GM10248 (cell line): Measurements from ENCODE around the gene FZD7.

Experiments
- CTCF ChIA-PET: fragments of 300-600 bp; sonication (Branson Sonifier 250); formaldehyde crosslinking; extraction: SDS; loops from one replicate; lab custom pipeline; 2021; ENCODE audit warnings: antibody characterized with exemption; lab: Yijun Ruan, JAX
- POLR2A ChIA-PET: fragments of 350-650 bp; sonication (Branson Sonifier 250); formaldehyde crosslinking; extraction: SDS; loops from one replicate; lab custom pipeline; 2020; ENCODE audit warnings: antibody characterized with exemption; lab: Yijun Ruan, JAX
- DNase-seq: peaks from one replicate; pipeline ENCODE4 v3.0.0; 2012; ENCODE audit errors: extremely low spot score
- TF ChIP-seq, protein P1 (sequence below): IDR thresholded peaks from 2 replicates; pipeline ENCODE4 v1.5.1; 2012; ENCODE audit warnings: mild to moderate bottlenecking, low read depth; ENCODE audit errors: extremely low read depth, missing control alignments, control extremely low read depth

Gene FZD7

DNA sequence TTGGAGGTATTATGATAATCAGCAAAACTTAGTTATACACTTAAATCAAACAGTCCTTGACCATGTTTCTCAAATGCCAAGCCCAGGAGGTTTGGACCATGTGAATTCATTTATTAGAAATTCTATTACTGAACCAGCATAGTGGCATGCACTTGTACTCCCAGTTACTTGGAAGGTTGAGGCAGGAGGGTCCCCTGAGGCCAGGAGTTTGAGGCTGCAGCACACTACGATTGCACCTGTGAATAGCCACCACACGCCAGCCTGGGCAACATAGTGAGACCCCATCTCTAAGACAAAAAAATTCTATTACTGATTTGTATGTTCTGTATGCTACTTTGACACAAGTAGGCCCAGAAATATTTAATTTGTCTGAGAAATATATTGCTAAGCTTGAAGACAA lies 43.6 kb upstream of the FZD7 start:
- no peak for DNase-seq
- TF ChIP-seq, protein P1, sequence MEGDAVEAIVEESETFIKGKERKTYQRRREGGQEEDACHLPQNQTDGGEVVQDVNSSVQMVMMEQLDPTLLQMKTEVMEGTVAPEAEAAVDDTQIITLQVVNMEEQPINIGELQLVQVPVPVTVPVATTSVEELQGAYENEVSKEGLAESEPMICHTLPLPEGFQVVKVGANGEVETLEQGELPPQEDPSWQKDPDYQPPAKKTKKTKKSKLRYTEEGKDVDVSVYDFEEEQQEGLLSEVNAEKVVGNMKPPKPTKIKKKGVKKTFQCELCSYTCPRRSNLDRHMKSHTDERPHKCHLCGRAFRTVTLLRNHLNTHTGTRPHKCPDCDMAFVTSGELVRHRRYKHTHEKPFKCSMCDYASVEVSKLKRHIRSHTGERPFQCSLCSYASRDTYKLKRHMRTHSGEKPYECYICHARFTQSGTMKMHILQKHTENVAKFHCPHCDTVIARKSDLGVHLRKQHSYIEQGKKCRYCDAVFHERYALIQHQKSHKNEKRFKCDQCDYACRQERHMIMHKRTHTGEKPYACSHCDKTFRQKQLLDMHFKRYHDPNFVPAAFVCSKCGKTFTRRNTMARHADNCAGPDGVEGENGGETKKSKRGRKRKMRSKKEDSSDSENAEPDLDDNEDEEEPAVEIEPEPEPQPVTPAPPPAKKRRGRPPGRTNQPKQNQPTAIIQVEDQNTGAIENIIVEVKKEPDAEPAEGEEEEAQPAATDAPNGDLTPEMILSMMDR: no peak
- ChIA-PET CTCF (interaction anchor here (1.0 kb wide), 1 partner anchor 19 kb away, joined by 3 read pairs; no protein-coding TSS in a partner anchor), POLR2A (no interaction called here)

DNA sequence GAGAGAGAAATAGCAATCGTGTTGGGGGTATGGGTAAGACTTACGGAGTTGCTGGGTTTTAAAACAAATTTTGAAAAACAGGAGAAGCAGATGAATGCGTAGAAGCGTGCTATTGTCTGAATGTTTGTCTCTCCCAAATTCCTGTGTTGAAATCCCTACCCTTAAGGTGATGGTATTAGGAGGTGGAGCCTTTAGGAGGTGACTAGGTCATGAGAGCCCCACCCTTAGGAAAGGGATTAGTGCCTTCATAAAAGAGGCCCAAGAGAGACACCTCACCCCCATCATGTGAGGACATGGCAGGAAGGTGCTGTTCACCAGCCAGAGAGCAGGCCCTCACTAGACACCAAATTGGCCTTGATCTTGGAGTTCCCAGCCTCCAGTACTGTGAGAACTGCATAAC lies 40.7 kb upstream of the FZD7 start:
- ChIA-PET POLR2A (no interaction called here), CTCF (no interaction called here)
- DNase-seq: no peak
- TF ChIP-seq, protein P1: no peak

DNA sequence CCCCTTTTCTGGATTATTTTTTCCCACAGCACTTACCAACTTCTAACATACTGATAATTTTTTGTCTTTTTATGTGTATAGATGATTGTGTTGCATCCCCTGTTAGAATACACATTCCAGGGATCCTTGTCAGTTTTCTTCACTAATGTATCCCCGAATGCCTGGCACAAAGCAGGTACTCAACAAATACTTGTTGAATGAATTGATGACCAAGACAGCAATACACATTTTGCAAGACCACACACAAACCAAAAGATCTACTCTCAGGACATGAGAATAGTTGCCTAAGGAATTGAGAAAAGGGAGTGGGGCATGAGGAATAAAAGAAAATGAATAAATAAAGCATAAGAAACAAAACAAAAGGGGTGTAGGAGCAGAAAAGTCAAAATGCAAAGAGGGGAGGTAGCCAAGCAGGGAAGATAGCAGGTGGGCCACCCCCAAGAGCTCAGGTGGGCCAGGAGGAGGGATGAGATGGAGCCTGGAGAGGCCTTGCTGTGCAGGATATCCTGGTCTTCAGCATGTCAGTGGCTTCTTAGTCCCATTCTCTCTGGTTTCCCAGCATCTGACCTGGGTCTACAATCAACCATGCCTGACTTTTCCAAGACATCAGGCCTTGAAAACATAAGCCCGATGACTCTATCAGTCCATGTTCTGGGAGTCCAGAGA lies 38.5 kb upstream of the FZD7 start:
- POLR2A ChIA-PET: no interaction called here
- no peak for DNase-seq
- CTCF ChIA-PET: no interaction called here
- TF ChIP-seq, protein P1: no peak

DNA sequence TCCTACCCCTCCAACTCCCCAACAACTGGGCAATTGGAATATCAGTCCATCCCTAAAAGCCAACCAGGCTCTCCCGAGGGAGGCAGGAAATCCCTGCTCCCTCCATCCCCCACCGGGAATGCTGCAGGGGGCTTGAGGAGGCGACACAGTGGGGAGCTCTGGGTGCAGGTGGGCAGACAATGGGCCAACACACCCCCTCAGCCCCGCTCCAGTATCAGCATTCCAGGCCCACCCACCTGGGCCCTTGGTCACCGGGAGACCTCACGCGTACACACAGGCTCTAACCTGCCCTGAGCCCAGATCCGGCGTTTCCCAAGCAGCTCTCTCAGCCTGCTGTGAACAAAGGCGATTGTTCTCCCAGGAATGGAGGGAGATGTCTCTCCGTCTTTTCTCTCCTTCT lies 37.6 kb upstream of the FZD7 start:
- TF ChIP-seq, protein P1: no peak
- ChIA-PET CTCF (no interaction called here), POLR2A (no interaction called here)
- no peak for DNase-seq

DNA sequence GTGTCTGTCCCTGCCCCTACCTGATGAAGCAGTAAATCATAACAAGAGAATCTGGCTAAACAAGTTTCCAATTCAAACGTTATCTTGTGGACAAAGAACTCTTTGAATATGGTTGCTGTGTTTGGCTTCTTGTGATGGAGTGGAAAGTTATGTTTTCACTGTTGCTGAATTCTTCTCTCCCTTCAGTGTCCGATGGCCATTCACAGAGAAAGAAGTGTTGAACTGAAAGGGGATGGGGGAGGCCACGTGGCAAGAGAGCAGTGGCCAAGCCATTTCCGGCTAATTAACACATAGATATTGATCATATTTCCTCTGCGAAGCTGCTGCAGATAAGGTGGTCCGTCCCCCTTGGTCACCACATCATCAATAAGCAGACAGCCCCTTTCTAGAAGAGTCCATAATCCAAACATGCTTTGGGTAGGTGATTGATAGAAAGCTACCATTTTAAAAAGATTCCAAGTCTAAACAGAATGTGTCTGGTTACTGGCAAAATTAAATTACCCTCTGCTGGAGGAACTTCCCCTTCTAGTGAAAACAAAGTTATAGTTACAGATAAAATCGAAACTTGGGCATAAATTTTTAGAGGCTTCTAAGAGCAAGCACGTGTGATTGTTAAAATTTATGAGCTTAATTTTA lies 36.9 kb upstream of the FZD7 start:
- ChIA-PET CTCF (interaction anchor here (0.7 kb wide), 1 partner anchor 12 kb away, joined by 3 read pairs; no protein-coding TSS in a partner anchor), POLR2A (no interaction called here)
- DNase-seq: no peak
- TF ChIP-seq, protein P1: no peak

DNA sequence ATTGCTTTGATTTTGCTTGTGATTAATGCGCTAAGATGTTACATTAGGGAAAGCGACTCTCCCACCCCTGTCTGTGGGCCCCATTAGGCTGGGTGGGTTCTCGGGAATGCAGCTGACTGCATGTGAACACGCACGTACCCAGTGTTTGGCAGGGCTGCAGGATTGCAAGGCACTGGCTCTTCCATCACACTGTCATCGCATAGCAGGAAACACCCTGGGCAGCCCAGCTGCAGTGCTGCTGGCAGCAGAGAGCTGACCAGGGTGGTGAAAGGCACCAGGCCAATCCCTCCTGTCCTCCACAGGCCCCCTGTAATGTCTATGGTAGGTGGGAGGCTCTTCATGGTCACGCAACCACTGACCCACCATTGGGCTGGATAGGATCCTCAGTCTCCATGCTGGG lies 34.4 kb upstream of the FZD7 start:
- TF ChIP-seq, protein P1: no peak
- DNase-seq: no peak
- CTCF ChIA-PET: interaction anchor here (1.5 kb wide), 1 partner anchor 14 kb away, joined by 3 read pairs; no protein-coding TSS in a partner anchor
- POLR2A ChIA-PET: no interaction called here
